ENCODE data around the gene APBB1IP.

- TF ChIP-seq POLR2A (IDR thresholded peaks at IDR 0.05): no peak
- TF ChIP-seq CTCF (IDR thresholded peaks at IDR 0.05): no peak
- no peak for TF ChIP-seq EP300 (IDR thresholded peaks at IDR 0.05)
Observed at GRCh38 chr10:26438534-26439341, 597 bp downstream of the APBB1IP start.
